Cardiac muscle cell (in vitro differentiated cells and primary cell): Measurements from ENCODE around the gene RALGPS2. TPM values are rescaled to one million over a fixed set of nuclear protein-coding genes. Genes with fewer than 3 reads are reported as not detected.

Experiments
- DNase-seq, 2 donors: peaks; one replicate each; pipeline versions ENCODE4 v3.0.0 to v3.0.0-alpha.2; 2010 to 2017; ENCODE audit warnings: low read depth in 1 of 2, low spot score in 1 of 2
- H3K27ac ChIP-seq: fragments of 200-600 bp; sonication (generic); 2 replicates; pipeline ENCODE4 v1.5.1; 2016
- H3K27me3 ChIP-seq: fragments of 200-600 bp; sonication (generic); 2 replicates; pipeline ENCODE4 v1.6.0; 2016; ENCODE audit warnings: control low read depth
- H3K36me3 ChIP-seq: fragments of 200-600 bp; sonication (generic); 2 replicates; pipeline ENCODE4 v1.5.1; 2016; ENCODE audit warnings: control low read depth
- H3K4me1 ChIP-seq: fragments of 200-600 bp; sonication (generic); 2 replicates; pipeline ENCODE4 v1.8.1; 2017; ENCODE audit warnings: low read depth, mild to moderate bottlenecking, mixed run types
- H3K4me3 ChIP-seq: fragments of 200-600 bp; sonication (generic); 2 replicates; pipeline ENCODE4 v1.5.1; 2016; ENCODE audit warnings: mild to moderate bottlenecking
- H3K9me3 ChIP-seq: fragments of 200-600 bp; sonication (generic); 2 replicates; pipeline ENCODE4 v1.5.1; 2017; ENCODE audit warnings: low read depth, mild to moderate bottlenecking, control low read depth
- CTCF ChIP-seq: IDR thresholded peaks from 2 replicates; pipeline ENCODE4 v1.5.1; 2012; ENCODE audit warnings: low read depth, mild to moderate bottlenecking, low read length
- polyA plus RNA-seq: library from polyadenylated mRNA; unstranded; fragments of >200 nt; fragmentation: Nextera tagmentation; extraction: Ambion mirVana; gene quantifications from 2 replicates; pipeline ENCODE4 v1.2.1, GENCODE V29; 2016
- total RNA-seq: library from RNA; depleted of rRNA; stranded (reverse); fragments of >200 nt; gene quantifications from 2 replicates; pipeline ENCODE4 v1.2.3, GENCODE V29; 2016

RALGPS2 gene
- total and polyA plus RNA-seq, 2 experiments from 2014 or later, result 10.3 to 27.3 TPM

DNA sequence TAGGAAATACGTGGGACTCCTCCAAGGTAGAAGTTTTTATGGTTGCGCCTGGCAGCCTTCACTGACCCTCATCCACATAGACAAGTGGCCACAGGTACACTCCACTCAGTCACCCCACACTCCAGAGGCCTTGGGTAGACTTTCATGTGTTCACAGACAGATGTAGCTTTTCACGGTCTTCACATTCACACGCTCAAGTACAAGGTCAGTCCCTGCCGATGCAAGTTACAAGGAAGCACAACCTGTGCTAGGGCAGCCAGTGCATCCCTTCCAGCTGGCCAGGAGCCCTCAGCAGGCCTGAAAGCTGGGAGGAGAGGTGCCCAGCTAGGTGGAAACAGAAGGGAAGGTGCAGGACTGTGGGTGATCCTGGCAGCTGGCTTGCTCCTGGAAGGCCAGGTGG, 245.1 kb downstream of the RALGPS2 start:
- Histone ChIP-seq H3K4me3 (no peak overlapping the region), H3K9me3 (no peaks in the 10 kb centered on the region), H3K27me3 (no peaks in the 10 kb centered on the region), H3K36me3 (no peaks in the 10 kb centered on the region), H3K27ac (no peak overlapping the region), H3K4me1 (no peaks in the 10 kb centered on the region)
- DNase-seq, result no peak
- TF ChIP-seq CTCF, result no peak

Other genes starting within 250 kb of the RALGPS2 start
- gene CLEC20A, start 228.3 kb upstream of the RALGPS2 start, total RNA-seq, result not detected in 2 replicates
- not detected in 2 replicates for gene CLEC20A, start 228.3 kb upstream of the RALGPS2 start, polyA plus RNA-seq
- not detected in 2 replicates for gene TEX35, start 212.1 kb upstream of the RALGPS2 start, total RNA-seq
- gene TEX35, start 212.1 kb upstream of the RALGPS2 start, polyA plus RNA-seq, result not detected in 2 replicates
- gene ANGPTL1, start 145.8 kb downstream of the RALGPS2 start, total RNA-seq, result 0.04 TPM in 1 of 2 replicates, not detected in the other
- 0.46 TPM in 1 of 2 replicates, not detected in the other for gene ANGPTL1, start 145.8 kb downstream of the RALGPS2 start, polyA plus RNA-seq